Activated CD8-positive, alpha-beta memory T cell treated with anti-CD3 and anti-CD28 coated beads for 36 hours (primary cell): ENCODE measurements around the gene GTF3C4. TPM values are rescaled to one million over a fixed set of nuclear protein-coding genes. Genes with fewer than 3 reads are reported as not detected.
"Not testable (repeated sequence)": the region's sequence is repeated elsewhere in the genome, so short reads cannot be mapped to it uniquely, and the experiment has no call there.

ENCODE experiments used
- CTCF ChIA-PET: fragments of 350-600 bp; sonication (Branson Sonifier 250); formaldehyde crosslinking; loops from one replicate; lab custom pipeline; 2021; ENCODE audit warnings: antibody characterized with exemption; lab: Charles Lee
- POLR2A ChIA-PET: fragments of 350-600 bp; sonication (Branson Sonifier 250); formaldehyde crosslinking; loops from one replicate; lab custom pipeline; 2021; ENCODE audit warnings: antibody characterized with exemption; lab: Charles Lee
- total RNA-seq, 2 experiments: library from RNA; stranded (reverse); gene quantifications; one replicate each; pipeline ENCODE4 v1.2.3, GENCODE V29; 2021

GTF3C4 gene
- total RNA-seq, 2 experiments from 2014 or later, result 21.0 to 21.3 TPM

GRCh38 chr9:132681561-132681960, 11.3 kb downstream of the GTF3C4 start:
- POLR2A ChIA-PET, result interaction anchor here (0.7 kb wide), 1 partner anchor 40 kb away, joined by 3 read pairs; no protein-coding TSS in a partner anchor
- CTCF ChIA-PET, result interaction anchor here (1.5 kb wide), 1 partner anchor 13 kb away, joined by 3 read pairs; no protein-coding TSS in a partner anchor

- CTCF ChIA-PET, result interaction anchor here (0.8 kb wide), 1 partner anchor 13 kb away, joined by 3 read pairs; no protein-coding TSS in a partner anchor
These were observed 13.6 kb downstream of the GTF3C4 start for GRCh38 chr9:132683873-132684272.

GRCh38 chr9:132690696-132691095, 20.4 kb downstream of the GTF3C4 start:
- ChIA-PET POLR2A (no interaction called here), CTCF (no interaction called here)

More at GRCh38 chr9:132683873-132684272, 13.6 kb downstream of the GTF3C4 start:
- POLR2A ChIA-PET, result no interaction called here

- POLR2A ChIA-PET, result no interaction called here
- CTCF ChIA-PET, result interaction anchor here (1.0 to 1.1 kb wide), 3 partner anchors 12 to 24 kb away, joined by 3 read pairs; partner anchors contain the start of genes DDX31 and GTF3C4
These were observed 23.9 kb downstream of the GTF3C4 start for GRCh38 chr9:132694144-132694543.

- ChIA-PET POLR2A (no interaction called here), CTCF (no interaction called here)
These were observed 27.0 kb downstream of the GTF3C4 start for GRCh38 chr9:132697230-132697629.

GRCh38 chr9:132698989-132699388, 28.7 kb downstream of the GTF3C4 start:
- POLR2A ChIA-PET, result no interaction called here
- CTCF ChIA-PET, result interaction anchor here (0.7 to 1.1 kb wide), 2 partner anchors 28 to 93 kb away, joined by 3 read pairs; no protein-coding TSS in a partner anchor

- ChIA-PET CTCF (no interaction called here), POLR2A (no interaction called here)
These were observed 29.7 kb downstream of the GTF3C4 start for GRCh38 chr9:132699956-132700355.

GRCh38 chr9:132702254-132702653, 32.0 kb downstream of the GTF3C4 start:
- ChIA-PET POLR2A (no interaction called here), CTCF (no interaction called here)

GRCh38 chr9:132703336-132703735, 33.1 kb downstream of the GTF3C4 start:
- ChIA-PET CTCF (interaction anchor here (0.5 kb wide), 1 partner anchor 314 kb away, joined by 3 read pairs; no protein-coding TSS in a partner anchor), POLR2A (no interaction called here)

- POLR2A ChIA-PET, result no interaction called here
These were observed 38.0 kb downstream of the GTF3C4 start for GRCh38 chr9:132708239-132708638.

GRCh38 chr9:132708769-132709430, 38.6 kb downstream of the GTF3C4 start:
- POLR2A ChIA-PET, result no interaction called here
- CTCF ChIA-PET, result no interaction called here

More at GRCh38 chr9:132708239-132708638, 38.0 kb downstream of the GTF3C4 start:
- CTCF ChIA-PET, result interaction anchor here (0.6 kb wide), 1 partner anchor 143 kb away, joined by 3 read pairs; no protein-coding TSS in a partner anchor

- POLR2A ChIA-PET, result no interaction called here
- CTCF ChIA-PET, result no interaction called here
These were observed 40.1 kb downstream of the GTF3C4 start for GRCh38 chr9:132710333-132710732.

GRCh38 chr9:132711152-132711551, 40.9 kb downstream of the GTF3C4 start:
- CTCF ChIA-PET, POLR2A ChIA-PET: not testable (repeated sequence)

- CTCF ChIA-PET, result interaction anchor here (1.0 kb wide), 1 partner anchor 34 kb away, joined by 3 read pairs; no protein-coding TSS in a partner anchor
- POLR2A ChIA-PET, result no interaction called here
These were observed 41.6 kb downstream of the GTF3C4 start for GRCh38 chr9:132711846-132712245.

- CTCF ChIA-PET, result interaction anchor here (0.6 to 1.0 kb wide), 2 partner anchors 18 to 33 kb away, joined by 3 read pairs; no protein-coding TSS in a partner anchor
These were observed 42.5 kb downstream of the GTF3C4 start for GRCh38 chr9:132712753-132713152.

GRCh38 chr9:132716007-132716406, 45.7 kb downstream of the GTF3C4 start:
- POLR2A ChIA-PET, result no interaction called here
- CTCF ChIA-PET, result no interaction called here

More at GRCh38 chr9:132712753-132713152, 42.5 kb downstream of the GTF3C4 start:
- POLR2A ChIA-PET, result no interaction called here

GRCh38 chr9:132717326-132717945, 47.2 kb downstream of the GTF3C4 start:
- ChIA-PET POLR2A (no interaction called here), CTCF (interaction anchor here (0.7 to 1.0 kb wide), 2 partner anchors 48 to 285 kb away, joined by 3 read pairs; partner anchors contain the start of gene DDX31)

- CTCF ChIA-PET, POLR2A ChIA-PET: not testable (repeated sequence)
These were observed 48.2 kb downstream of the GTF3C4 start for GRCh38 chr9:132718381-132718928.

GRCh38 chr9:132721661-132722060, 51.4 kb downstream of the GTF3C4 start:
- CTCF ChIA-PET, result no interaction called here
- POLR2A ChIA-PET, result no interaction called here

- CTCF ChIA-PET, result no interaction called here
These were observed 52.4 kb downstream of the GTF3C4 start for GRCh38 chr9:132722564-132723065.

More at GRCh38 chr9:132722564-132723065, 52.4 kb downstream of the GTF3C4 start:
- POLR2A ChIA-PET, result no interaction called here
